Occipital lobe (tissue), 2 donors: ENCODE measurements around the gene OR10G3. TPM values are rescaled to one million over a fixed set of nuclear protein-coding genes. Genes with fewer than 3 reads are reported as not detected.
"Not testable (repeated sequence)": the region's sequence is repeated elsewhere in the genome, so short reads cannot be mapped to it uniquely, and the experiment has no call there.

Source experiments
- DNase-seq: peaks from one replicate; lab custom pipeline; 2025; lab: John Stamatoyannopoulos, UW
- total RNA-seq: library from RNA; depleted of rRNA; stranded (reverse); fragments of >200 nt; gene quantifications from one replicate; pipeline ENCODE4 v1.2.3, GENCODE V29; 2014

Gene OR10G3
- total RNA-seq, result not detected

- no peak for DNase-seq
These were observed at the start of gene OR10G3 for GRCh38 chr14:21579976-21580375. OR10G3 (minus strand) TSS chr14:21580076; CDS start chr14:21570744, 9,332 bp downstream.

DNA sequence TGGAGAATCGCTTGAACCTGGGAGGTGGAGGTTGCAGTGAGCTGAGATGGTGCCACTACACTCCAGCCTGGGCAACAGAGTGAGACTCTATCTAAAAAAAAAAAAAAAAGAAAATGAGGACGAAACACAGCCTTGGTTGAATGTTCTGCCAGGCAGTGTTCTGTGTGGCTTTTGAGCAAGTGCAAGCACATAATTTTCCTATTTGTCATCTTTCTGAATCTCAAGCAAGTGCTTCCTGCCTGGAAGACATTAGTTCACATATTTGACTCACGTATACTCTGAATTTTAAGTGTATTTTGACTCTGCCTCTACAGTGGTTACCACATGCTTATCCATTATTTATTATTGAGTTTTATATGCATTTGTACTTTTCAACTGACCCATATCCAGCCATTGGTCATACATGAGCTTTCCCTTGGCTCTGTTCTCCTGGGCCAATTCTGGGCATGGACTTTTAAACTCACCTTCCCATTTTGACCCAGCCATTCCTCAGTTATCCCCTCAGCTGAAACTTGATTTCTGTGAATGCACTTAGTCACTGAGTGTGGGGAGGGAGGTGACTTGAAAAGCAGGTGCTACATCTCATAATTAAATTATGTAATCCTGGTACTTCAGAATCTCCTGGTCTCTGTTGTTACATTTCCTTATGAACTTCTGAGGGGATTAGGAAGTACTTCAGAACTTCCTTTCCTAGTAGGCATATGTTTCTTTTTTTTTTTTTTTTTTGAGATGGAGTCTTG lies 46.8 kb upstream of the OR10G3 start:
- no peak for DNase-seq

DNA sequence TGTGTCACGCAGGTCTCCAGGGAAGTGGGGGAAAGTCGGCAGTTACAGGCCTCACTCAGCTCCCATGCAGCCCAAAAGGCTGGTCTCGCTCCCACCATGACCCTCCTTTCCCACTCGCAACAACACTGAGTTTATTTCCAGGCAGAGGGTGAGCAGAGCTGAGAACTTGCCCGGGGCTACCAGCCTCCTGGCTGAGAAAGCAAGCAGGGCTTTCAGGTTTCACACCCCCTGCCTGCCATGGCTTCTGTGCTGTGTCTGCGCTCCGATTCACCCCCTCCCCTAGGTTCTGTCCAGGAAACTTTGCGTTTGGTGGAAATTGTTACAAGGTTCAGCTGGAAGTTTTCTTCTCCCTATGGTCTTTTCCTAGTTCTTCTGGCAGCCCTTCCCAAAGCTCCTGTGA lies 37.7 kb upstream of the OR10G3 start:
- DNase-seq, result no peak

- no peak for DNase-seq
These were observed 34.4 kb upstream of the OR10G3 start for GRCh38 chr14:21614240-21614639.

DNA sequence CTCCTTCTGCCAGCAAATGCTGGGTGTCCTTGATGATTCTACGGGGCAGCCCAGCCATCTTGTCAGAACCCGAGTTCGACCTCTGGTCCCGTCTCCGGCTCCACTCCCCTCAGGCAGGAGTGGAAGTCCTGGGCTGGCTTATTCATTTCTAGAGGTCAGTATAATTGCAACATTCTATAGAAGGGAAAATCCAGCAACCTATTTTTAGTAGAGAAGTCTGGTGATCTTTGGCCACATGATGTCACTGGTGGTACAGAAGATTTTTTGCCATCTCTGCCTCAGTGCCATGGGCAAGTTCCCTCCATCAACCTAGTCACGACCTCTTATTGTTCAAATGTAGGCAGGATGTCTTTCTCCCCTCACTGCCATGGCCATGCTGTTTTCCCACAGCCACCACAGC lies 32.4 kb upstream of the OR10G3 start:
- no peak for DNase-seq

DNA sequence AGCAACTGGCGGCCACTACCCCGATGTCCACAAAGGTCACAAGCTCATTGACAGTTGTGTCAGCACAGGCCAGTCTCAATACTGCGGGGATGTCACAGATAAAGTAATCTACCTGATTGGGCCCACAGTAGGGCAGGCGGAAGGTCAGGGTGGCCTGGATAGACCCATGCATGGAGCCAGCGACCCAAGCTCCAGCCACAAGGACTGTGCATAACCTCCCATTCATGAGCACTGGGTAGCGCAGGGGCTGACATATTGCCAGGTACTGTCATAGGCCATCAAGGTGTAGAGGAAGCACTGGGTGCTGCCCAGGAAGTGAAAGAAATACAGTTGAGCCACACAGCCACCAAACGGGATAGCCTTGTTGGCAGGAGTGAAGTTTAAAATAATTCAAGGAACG lies 22.3 kb upstream of the OR10G3 start:
- not testable (repeated sequence) for DNase-seq

GRCh38 chr14:21589317-21589716 lies 9.4 kb upstream of the OR10G3 start:
- no peak for DNase-seq

DNA sequence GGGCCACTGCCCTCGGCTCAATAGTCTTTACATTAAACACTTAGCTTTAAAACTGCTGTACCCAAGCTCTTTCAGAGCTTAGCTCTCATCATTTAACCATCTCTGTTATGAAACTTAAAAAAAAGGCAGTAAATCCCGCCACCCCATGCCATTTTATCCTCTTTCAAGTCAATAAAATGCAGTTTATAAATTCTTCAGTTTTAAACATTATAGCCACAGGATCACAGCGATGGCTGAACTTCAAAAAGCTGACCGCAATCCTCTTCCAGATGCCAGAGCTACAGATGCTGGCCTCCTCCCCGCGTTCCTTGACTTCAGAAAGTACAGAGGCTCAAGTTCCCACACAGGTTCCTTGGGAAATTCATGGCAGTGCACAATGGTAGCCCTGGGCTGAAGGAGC lies 4.2 kb downstream of the OR10G3 start:
- no peak for DNase-seq

GRCh38 chr14:21572604-21573003 lies 7.3 kb downstream of the OR10G3 start:
- no peak for DNase-seq

GRCh38 chr14:21558703-21559170 lies 21.1 kb downstream of the OR10G3 start:
- no peak for DNase-seq

GRCh38 chr14:21557084-21557901 lies 22.6 kb downstream of the OR10G3 start:
- peak; percentile 24 for DNase-seq

GRCh38 chr14:21556378-21557083 lies 23.3 kb downstream of the OR10G3 start:
- DNase-seq, result no peak

DNA sequence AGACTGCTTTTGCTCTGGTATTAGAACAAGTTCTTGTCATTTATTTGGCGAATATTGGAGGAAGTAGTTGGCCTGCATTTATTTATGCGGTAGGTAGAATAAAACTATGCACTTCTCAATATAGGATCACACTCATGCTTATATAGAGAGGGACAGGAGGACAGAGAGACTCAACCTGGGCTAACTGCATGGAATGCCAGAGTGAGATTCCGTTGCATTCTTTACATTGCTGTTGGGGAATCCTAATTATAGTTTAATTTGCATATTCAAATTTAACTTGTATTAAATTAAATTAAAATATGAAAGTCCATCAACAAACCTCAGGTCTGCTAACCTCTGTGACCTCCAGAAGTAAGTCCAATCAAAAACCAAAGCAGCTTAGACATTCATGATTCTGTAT lies 26.6 kb downstream of the OR10G3 start:
- no peak for DNase-seq

DNA sequence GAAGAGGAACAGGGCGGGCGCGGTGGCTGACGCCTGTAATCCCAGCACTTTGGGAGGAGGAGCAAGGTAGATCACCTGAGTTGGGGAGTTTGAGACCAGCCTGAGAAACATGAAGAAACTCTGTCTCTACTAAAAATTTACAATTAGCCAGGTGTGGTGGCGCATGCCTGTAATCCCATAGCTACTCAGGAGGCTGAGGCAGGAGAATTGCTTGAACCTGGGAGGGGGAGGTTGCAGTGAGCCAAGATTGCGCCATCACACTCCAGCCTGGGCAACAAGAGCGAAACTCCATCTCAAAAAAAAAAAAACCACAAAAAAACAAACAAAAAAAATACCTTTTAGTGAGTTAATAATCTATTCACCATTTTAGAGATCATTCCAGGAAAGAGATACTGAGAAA lies 35.3 kb downstream of the OR10G3 start:
- DNase-seq, result not testable (repeated sequence)

- DNase-seq, result no peak
These were observed 35.9 kb downstream of the OR10G3 start for GRCh38 chr14:21543963-21544362.

DNA sequence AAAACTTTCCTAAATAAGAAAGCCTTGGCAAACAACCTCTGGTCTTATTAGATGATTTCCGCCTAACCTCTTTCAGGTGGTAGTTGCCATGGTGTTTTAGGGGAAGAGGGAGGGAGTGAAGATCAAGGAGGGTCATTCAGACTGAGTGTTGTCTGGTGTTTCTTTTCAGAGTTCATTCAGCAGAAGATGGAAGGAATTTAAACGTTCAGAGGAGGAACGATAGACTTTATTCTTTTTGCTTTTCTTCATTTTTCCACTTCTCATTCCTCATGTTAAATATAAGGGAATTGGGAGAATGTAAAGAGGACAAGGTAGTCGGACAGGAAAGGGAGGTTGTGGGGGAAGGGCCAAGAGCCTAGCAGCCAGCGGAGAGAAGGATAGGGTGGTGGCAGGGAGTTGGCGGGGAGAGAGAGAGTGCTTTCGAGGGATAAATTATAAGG lies 36.3 kb downstream of the OR10G3 start:
- DNase-seq, result no peak

GRCh38 chr14:21541413-21542074 lies 38.3 kb downstream of the OR10G3 start:
- no peak for DNase-seq

GRCh38 chr14:21539189-21539940 lies 40.5 kb downstream of the OR10G3 start:
- DNase-seq, result no peak

- DNase-seq, result no peak
These were observed 42.8 kb downstream of the OR10G3 start for GRCh38 chr14:21537090-21537424.

DNA sequence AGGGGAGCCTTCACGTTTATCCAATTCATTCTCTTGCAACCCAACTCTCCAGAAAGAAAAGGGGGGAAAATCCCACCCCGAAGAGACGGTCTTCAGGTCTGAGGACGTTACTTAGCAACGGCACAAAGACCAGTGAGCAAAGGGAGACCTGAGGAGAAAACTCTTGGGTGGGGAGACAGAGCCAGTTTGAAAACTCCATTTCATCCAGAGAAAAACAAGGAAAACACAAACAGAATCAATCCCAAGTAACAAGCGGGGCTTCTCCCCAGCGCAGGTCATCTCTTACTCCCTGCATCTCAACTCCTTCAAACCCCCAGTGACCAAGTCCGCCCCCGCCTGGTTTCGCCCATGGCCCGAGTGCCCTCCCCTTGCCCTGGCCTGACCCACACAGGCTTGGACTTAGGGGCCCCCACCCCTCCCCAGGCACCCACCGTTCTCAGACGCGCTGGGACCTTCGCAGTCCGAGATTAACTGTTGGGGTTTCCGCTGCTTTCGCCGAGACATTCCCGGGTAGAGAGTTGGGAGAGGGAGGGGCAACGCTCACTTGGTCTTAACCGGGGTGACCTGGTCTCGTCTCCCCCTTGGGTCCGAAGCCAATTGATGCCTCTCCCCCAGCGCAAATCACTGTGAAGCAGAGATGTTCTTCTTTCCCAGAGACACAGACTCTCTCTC lies 43.3 kb downstream of the OR10G3 start:
- no peak for DNase-seq
